GM19035 (cell line): ENCODE data around the gene OAS1.

Experiments
- ATAC-seq: cut with Tn5 transposase; IDR thresholded peaks from one replicate; pipeline ENCODE4 v1.9.1; 2021; ENCODE audit not compliant: unreplicated experiment

The OAS1 gene

DNA sequence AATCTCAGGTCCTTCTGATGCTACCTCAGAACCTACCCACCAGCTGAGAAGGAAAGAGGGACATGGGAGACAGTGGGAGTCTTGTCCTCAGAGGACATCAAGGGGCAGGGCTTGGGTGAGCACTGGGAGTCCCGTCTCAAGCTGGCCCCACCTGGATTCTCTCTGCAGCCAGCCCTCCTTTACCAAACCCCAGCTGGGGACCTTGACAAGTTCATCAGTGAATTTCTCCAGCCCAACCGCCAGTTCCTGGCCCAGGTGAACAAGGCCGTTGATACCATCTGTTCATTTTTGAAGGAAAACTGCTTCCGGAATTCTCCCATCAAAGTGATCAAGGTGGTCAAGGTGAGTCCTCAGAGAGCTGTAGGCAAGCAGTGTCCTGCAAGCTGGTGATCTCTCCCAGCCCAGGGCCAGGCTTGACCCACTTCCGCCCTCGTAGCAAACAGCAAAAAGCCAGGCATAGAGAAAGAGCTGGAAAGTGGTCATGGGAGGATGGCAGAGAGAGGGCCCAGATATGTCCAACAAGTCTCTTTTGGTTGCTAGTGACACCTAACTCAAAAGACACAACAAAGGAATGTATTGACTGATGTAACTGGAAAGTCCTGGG lies 57.4 kb downstream of the OAS1 start:
- no peak for ATAC-seq

DNA sequence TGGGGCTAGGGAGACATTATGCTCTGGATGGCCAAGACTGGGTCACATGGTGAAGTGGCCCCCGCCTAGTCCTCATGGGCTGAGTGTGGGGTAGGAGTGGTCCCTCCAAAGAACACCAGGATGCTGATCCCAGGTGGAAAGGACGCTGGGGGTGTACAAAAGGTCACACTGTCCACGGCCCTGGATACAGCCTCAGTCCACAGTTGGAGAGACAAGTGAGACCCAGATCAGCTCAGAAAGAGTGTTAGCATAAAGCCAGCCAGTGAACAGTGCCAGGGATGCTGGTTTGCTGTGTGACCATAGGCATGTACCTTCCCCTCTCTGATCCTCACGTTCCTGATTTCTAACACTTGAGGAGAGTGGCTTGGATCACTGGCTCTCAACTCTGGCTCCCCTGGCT lies 58.2 kb downstream of the OAS1 start:
- no peak for ATAC-seq

DNA sequence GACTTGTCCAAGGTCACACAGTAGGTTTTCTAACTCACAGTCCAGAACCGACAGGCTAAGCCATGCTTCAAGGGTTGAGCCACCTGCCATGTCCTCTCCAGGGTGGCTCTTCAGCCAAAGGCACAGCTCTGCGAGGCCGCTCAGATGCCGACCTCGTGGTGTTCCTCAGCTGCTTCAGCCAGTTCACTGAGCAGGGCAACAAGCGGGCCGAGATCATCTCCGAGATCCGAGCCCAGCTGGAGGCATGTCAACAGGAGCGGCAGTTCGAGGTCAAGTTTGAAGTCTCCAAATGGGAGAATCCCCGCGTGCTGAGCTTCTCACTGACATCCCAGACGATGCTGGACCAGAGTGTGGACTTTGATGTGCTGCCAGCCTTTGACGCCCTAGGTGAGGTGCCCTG lies 58.9 kb downstream of the OAS1 start:
- ATAC-seq: no peak

DNA sequence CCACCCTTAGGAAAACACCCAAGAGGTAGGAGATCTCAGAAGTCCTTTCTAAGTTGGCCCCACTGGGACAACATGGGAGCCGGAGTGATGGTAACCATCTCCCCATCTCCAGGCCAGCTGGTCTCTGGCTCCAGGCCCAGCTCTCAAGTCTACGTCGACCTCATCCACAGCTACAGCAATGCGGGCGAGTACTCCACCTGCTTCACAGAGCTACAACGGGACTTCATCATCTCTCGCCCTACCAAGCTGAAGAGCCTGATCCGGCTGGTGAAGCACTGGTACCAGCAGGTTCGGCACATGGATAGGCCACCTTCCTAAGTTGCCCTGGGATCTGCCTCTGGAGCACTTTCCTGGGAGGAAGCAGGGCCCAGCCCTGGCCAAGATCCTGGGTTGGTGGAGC lies 60.5 kb downstream of the OAS1 start:
- no peak for ATAC-seq

DNA sequence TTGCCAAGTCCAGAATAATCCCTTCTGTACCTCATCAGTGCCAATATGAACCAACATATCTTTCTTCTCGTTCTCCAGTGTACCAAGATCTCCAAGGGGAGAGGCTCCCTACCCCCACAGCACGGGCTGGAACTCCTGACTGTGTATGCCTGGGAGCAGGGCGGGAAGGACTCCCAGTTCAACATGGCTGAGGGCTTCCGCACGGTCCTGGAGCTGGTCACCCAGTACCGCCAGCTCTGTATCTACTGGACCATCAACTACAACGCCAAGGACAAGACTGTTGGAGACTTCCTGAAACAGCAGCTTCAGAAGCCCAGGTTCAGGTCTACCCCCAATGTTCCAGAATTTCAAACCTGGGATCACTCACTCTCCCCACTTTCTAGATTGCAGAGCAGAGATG lies 61.1 kb downstream of the OAS1 start:
- ATAC-seq: no peak
